H1 (cell line): Measurements from ENCODE around the gene VIPR1. TPM values are rescaled to one million over a fixed set of nuclear protein-coding genes. Genes with fewer than 3 reads are reported as not detected.
A peak's percentile ranks its signal among the peaks of the same experiment; 100 is the strongest.

ENCODE experiments used
- PHF8 ChIP-seq: fragments of 200-600 bp; sonication (generic); conservative IDR thresholded peaks from 2 replicates; pipeline ENCODE4 v1.7.1; 2012; ENCODE audit warnings: low read depth, mild to moderate bottlenecking, inconsistent platforms, low read length, moderate library complexity
- SAP30 ChIP-seq: fragments of 300-600 bp; sonication (generic); IDR thresholded peaks from 2 replicates; pipeline ENCODE4 v1.7.1; 2012; ENCODE audit warnings: low read length, moderate library complexity, mild to moderate bottlenecking, inconsistent platforms; ENCODE audit not compliant: insufficient read depth, insufficient replicate concordance
- SIX5 ChIP-seq: IDR thresholded peaks from 2 replicates; pipeline ENCODE4 v1.6.1; 2011; ENCODE audit warnings: mild to moderate bottlenecking, low read depth, low read length
- SP2 ChIP-seq: IDR thresholded peaks from 2 replicates; pipeline ENCODE4 v1.6.1; 2012; ENCODE audit warnings: mild to moderate bottlenecking, low read length, inconsistent platforms
- TAF1 ChIP-seq: IDR thresholded peaks from 2 replicates; pipeline ENCODE4 v1.6.1; 2011; ENCODE audit warnings: mild to moderate bottlenecking, low read depth, low read length
- YY1 ChIP-seq: IDR thresholded peaks from 2 replicates; pipeline ENCODE4 v1.6.1; 2011; ENCODE audit warnings: low read depth, mild to moderate bottlenecking, low read length
- polyA plus RNA-seq, 7 experiments: library from polyadenylated mRNA; depleted of rRNA in 3 of 7; stranded (reverse) in 5 of 7; unstranded in 2 of 7; fragments of >200 nt in 5 of 7; fragments of 200-250 nt in 2 of 7; gene quantifications; 1 replicate in 5 of 7; 2 replicates in 1 of 7; 4 replicates in 1 of 7; pipeline versions ENCODE4 v1.2.1 to v1.2.3, GENCODE V29; 2011 to 2013; ENCODE audit warnings: missing spikeins in 2 of 7, mixed read lengths in 2 of 7
- total RNA-seq: library from RNA; stranded (reverse); fragmentation: NEBNext Ultra II Directional; extraction: Animal tissue kit (Norgen Biotek cat#: 25700); gene quantifications from 2 replicates; pipeline ENCODE4 v1.2.1, GENCODE V29; 2021

Gene VIPR1
- total and polyA plus RNA-seq, 2 of the 8 experiments (the other 6 are each of a cell fraction or from before 2014, with no cell fraction given), result 7.8 to 10.1 TPM

- TF ChIP-seq SAP30, result peak; percentile 63
- TF ChIP-seq YY1, result 0 out of 2 replicates have a peak, but pooled peaks have one; percentile 1
- TF ChIP-seq SIX5, result no peak
- TF ChIP-seq PHF8, result peak; percentile 89
- TF ChIP-seq TAF1, result peak; percentile 92
- no peak for TF ChIP-seq SP2
These were observed 79.4 kb downstream of the VIPR1 start, which contains the start of gene SEC22C (continued) for GRCh38 chr3:42581709-42582473.
